ENCODE results near the gene CDH4.

The CDH4 gene

GRCh38 chr20:61533231-61533631, 281.2 kb downstream of the CDH4 start:
- TF ChIP-seq CTCF (IDR thresholded peaks at IDR 0.05; ENCODE audit: low read depth, low read length), result no peak
- no peak for DNase-seq (ENCODE audit: low read depth in 2 of 2)
- no peak overlapping the region for H3K4me3 ChIP-seq (replicated peaks in 1 of 2; ENCODE audit: low read depth in 2 of 2, low read length in 2 of 2)

GRCh38 chr20:61534346-61534745, 282.3 kb downstream of the CDH4 start:
- TF ChIP-seq CTCF (IDR thresholded peaks at IDR 0.05; ENCODE audit: low read depth, low read length), result no peak
- no peak for DNase-seq (ENCODE audit: low read depth in 2 of 2)
- H3K4me3 ChIP-seq (replicated peaks in 1 of 2; ENCODE audit: low read depth in 2 of 2, low read length in 2 of 2), result no peak overlapping the region

GRCh38 chr20:61535091-61535490, 283.0 kb downstream of the CDH4 start:
- TF ChIP-seq CTCF (IDR thresholded peaks at IDR 0.05; ENCODE audit: low read depth, low read length), result no peak
- DNase-seq (ENCODE audit: low read depth in 2 of 2), result no peak
- H3K4me3 ChIP-seq (replicated peaks in 1 of 2; ENCODE audit: low read depth in 2 of 2, low read length in 2 of 2), result no peak overlapping the region

- TF ChIP-seq CTCF (IDR thresholded peaks at IDR 0.05; ENCODE audit: low read depth, low read length), result no peak
Observed at GRCh38 chr20:61535536-61535935, 283.5 kb downstream of the CDH4 start.

GRCh38 chr20:61535956-61536355, 283.9 kb downstream of the CDH4 start:
- no peak for TF ChIP-seq CTCF (IDR thresholded peaks at IDR 0.05; ENCODE audit: low read depth, low read length)
- DNase-seq (ENCODE audit: low read depth in 2 of 2), result no peak
- H3K4me3 ChIP-seq (replicated peaks in 1 of 2; ENCODE audit: low read depth in 2 of 2, low read length in 2 of 2), result no peak overlapping the region

More at GRCh38 chr20:61535536-61535935, 283.5 kb downstream of the CDH4 start:
- H3K4me3 ChIP-seq (replicated peaks in 1 of 2; ENCODE audit: low read depth in 2 of 2, low read length in 2 of 2), result no peak overlapping the region
- no peak for DNase-seq (ENCODE audit: low read depth in 2 of 2)

- no peak for DNase-seq (ENCODE audit: low read depth in 2 of 2)
- H3K4me3 ChIP-seq (replicated peaks in 1 of 2; ENCODE audit: low read depth in 2 of 2, low read length in 2 of 2), result no peak overlapping the region
- TF ChIP-seq CTCF (IDR thresholded peaks at IDR 0.05; ENCODE audit: low read depth, low read length), result no peak
Observed at GRCh38 chr20:61536671-61537070, 284.6 kb downstream of the CDH4 start.
